ENCODE measurements around the gene PEG3. TPM values are rescaled to one million over a fixed set of nuclear protein-coding genes. Genes with fewer than 3 reads are reported as not detected.

Gene PEG3
- total and polyA plus RNA-seq, 2 of the 13 experiments (the other 11 are each of a cell fraction or from before 2014, with no cell fraction given): 217 to 394 TPM

- TF ChIP-seq, protein P1, sequence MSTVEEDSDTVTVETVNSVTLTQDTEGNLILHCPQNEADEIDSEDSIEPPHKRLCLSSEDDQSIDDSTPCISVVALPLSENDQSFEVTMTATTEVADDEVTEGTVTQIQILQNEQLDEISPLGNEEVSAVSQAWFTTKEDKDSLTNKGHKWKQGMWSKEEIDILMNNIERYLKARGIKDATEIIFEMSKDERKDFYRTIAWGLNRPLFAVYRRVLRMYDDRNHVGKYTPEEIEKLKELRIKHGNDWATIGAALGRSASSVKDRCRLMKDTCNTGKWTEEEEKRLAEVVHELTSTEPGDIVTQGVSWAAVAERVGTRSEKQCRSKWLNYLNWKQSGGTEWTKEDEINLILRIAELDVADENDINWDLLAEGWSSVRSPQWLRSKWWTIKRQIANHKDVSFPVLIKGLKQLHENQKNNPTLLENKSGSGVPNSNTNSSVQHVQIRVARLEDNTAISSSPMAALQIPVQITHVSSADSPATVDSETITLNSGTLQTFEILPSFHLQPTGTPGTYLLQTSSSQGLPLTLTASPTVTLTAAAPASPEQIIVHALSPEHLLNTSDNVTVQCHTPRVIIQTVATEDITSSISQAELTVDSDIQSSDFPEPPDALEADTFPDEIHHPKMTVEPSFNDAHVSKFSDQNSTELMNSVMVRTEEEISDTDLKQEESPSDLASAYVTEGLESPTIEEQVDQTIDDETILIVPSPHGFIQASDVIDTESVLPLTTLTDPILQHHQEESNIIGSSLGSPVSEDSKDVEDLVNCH (CRISPR knock-in tag; IDR thresholded peaks at IDR 0.05): no peak
- TF ChIP-seq CCAR2 (optimal IDR thresholded peaks at IDR 0.05; ENCODE audit: low read depth, low read length) (no peak), ATF7-NPFF (CRISPR knock-in tag; IDR thresholded peaks at IDR 0.05; ENCODE audit: low read depth) (peak; percentile 53; the same call in 1 of the 2 replicates), ZBTB46 (CRISPR knock-in tag; IDR thresholded peaks at IDR 0.05; ENCODE audit: borderline replicate concordance) (no peak), ZNF230 (CRISPR knock-in tag; IDR thresholded peaks at IDR 0.05) (no peak), KDM4B (CRISPR knock-in tag; IDR thresholded peaks at IDR 0.05) (no peak), CENPX (CRISPR knock-in tag; IDR thresholded peaks at IDR 0.05) (no peak), ZMAT5 (CRISPR knock-in tag; IDR thresholded peaks at IDR 0.05; ENCODE audit: borderline replicate concordance, low read depth) (no peak), CAMTA2 (CRISPR knock-in tag; IDR thresholded peaks at IDR 0.05; ENCODE audit: borderline replicate concordance) (no peak; the same call in 1 of the 2 replicates), CREBL2 (CRISPR knock-in tag; IDR thresholded peaks at IDR 0.05; ENCODE audit: borderline replicate concordance) (no peak), ATF7 (IDR thresholded peaks at IDR 0.05) (peak; percentile 34; the same call in 1 of the 2 replicates), ATF7 (CRISPR knock-in tag; IDR thresholded peaks at IDR 0.05) (no peak), ZNF709 (CRISPR knock-in tag; IDR thresholded peaks at IDR 0.05) (peak; percentile 79), KLF13 (CRISPR knock-in tag; IDR thresholded peaks at IDR 0.05) (no peak), ZNF251 (CRISPR knock-in tag; IDR thresholded peaks at IDR 0.05) (no peak), GTF3A (CRISPR knock-in tag; conservative IDR thresholded peaks at IDR 0.05) (no peak), ARID2 (CRISPR knock-in tag; IDR thresholded peaks at IDR 0.05; ENCODE audit: borderline replicate concordance) (0 out of 2 replicates have a peak, but pooled peaks have one; percentile 34), NR2F1 (CRISPR knock-in tag; IDR thresholded peaks at IDR 0.05) (no peak), MIER2 (CRISPR knock-in tag; IDR thresholded peaks at IDR 0.05) (no peak), ZNF841 (CRISPR knock-in tag; IDR thresholded peaks at IDR 0.05; ENCODE audit: borderline replicate concordance) (no peak)
- TF ChIP-seq, protein P2, sequence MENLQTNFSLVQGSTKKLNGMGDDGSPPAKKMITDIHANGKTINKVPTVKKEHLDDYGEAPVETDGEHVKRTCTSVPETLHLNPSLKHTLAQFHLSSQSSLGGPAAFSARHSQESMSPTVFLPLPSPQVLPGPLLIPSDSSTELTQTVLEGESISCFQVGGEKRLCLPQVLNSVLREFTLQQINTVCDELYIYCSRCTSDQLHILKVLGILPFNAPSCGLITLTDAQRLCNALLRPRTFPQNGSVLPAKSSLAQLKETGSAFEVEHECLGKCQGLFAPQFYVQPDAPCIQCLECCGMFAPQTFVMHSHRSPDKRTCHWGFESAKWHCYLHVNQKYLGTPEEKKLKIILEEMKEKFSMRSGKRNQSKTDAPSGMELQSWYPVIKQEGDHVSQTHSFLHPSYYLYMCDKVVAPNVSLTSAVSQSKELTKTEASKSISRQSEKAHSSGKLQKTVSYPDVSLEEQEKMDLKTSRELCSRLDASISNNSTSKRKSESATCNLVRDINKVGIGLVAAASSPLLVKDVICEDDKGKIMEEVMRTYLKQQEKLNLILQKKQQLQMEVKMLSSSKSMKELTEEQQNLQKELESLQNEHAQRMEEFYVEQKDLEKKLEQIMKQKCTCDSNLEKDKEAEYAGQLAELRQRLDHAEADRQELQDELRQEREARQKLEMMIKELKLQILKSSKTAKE (CRISPR knock-in tag; IDR thresholded peaks at IDR 0.05; ENCODE audit: borderline replicate concordance): peak; percentile 39; the same call in 1 of the 2 replicates
Measured at GRCh38 chr19:56840451-56841192, at the start of gene PEG3, which contains the start of gene ZIM2 (continued).

All from HepG2 (cell line).